ENCODE results near the gene ABI3BP.

Gene ABI3BP

DNA sequence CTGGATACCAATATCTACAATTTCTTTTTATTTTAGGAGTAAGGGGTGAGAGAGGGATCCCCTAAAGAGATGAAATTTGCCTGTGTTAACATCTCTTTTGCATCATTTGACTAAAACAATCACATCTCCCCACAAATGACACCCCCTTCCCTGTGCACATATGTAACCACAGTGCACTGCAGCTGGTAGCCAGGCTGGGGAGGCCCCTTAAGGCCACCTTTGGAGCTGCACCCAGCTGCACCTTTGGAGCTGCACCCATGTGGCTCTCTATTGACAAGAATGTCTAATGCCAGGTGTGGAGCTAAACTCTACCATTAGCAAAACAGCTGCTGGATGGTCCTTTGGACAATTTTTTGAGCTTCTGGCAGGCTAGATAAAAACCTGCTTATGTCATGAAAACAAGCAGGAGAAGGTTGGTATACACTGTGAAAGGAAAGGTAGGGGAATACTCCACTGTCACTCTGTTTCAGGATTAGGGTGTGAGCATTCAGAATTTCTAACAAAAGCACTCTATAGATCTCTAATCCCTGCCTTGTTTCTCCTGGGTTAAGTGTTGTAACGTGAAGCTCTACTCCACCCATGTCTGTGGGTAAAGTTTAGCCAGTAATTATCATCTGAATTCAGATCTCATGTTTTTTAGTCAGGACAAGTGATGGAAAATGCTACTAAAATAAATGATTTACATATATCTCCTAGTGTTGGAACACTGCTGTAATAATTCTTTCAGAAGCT lies 231.8 kb downstream of the ABI3BP start:
- DNase-seq: no peak

DNA sequence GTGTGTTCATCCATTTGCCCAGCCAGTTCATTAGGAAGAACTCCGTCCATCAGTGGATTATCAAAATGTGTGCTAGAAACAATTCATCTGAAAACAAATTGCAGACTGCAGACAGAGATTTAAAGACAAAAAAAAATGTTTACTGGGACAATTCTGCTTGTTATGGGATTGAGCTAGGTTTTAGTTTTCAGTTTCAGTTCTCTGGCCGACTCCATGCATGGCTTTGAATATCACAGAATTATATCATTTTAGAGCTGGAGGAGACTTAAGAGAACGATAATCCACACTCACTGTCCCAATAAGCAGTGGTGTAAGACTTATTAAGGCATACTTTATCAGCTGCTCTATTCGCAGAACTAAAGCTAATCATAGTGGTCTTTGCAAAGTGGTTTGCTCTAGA lies 232.8 kb downstream of the ABI3BP start:
- DNase-seq: no peak

DNA sequence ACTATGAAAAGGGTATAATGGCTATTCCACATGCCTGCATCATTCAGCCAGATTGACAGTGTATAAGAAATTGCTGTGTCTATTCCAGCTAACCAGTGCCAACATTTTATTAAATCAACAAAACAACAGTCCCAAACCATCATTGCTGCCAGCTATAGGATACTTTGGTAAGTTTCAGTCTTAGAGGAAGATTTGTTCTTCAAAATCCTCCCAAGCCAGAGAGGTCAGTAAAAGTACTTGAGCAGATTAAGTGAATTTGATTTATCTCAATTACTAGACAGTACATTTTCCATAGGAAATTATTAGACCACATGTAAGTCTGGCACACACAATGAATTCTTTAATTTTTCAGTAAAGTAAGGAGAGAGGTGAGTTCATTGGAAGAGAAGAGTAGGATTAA lies 233.3 kb downstream of the ABI3BP start:
- no peak for DNase-seq

DNA sequence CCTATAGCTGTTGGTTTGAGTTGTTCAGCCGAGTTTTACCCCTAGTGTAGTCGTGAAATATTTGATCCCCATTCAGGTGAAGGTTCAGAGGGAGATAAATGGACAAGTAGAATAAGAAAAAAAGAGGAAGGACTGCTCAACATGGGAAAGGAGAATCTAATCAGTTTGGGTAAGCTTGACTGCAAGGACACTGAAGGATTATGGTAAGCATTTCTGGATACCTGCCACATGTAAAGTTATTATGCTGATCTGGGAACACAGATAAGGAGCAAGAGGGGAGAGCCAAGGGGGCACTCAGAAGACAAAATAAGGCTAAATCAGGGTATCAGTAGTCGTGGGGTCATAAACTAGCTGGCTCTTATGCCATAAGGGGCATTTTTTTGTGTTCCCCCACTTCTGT lies 234.1 kb downstream of the ABI3BP start:
- DNase-seq: no peak

DNA sequence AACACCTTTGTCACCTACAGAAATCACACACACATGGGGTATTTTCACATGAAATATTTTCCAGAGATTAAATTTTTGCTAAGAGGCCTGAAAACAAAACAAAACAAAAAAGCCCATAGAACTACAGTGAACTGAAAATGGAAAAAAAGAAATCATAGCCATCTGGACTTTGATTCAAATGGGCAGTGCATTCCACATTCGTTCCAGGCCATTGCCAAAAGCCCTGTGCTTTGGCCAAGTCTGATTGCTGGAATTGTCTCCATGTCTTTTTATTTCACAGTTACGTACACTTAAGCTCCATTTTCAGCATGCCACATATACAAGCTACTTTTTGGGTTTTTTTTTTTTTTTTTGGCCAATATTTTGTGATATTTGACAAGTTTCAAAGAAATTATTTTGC lies 236.8 kb downstream of the ABI3BP start:
- DNase-seq: no peak

DNA sequence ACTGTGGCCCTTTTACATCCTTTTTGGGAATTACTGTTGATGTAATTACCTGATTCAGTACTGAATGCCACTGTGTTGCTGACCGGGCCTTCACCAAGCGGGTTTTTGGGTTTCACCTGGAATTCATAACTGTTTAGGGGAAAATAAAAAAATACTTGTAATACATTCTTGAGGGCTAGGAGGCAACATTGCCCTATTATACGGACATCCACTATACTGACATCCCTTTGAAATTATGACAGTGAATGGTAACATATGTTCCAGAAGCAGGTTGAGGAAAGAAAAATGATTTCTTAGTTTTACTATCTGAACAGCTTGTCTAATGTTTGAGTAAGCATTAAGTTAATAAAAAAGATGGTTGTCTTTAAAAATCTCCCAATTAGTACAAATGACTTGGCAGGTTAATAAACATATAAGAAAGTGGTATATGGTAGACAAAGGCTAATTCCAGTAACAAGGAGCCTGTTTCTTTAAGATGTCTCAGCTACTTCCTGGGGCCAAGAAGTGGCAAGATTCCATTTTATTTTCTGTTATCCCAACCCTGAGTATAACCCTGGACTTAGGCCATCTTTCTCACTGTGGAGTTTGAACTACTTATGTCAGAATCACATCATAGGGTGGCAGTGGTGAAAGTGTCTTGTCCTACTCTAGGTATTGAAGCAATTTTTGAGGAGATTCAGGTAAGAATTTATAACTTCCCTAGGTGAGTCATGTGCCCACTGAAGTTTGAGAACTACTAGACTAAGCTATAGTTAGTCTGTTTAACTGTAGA lies 238.5 kb downstream of the ABI3BP start:
- no peak for DNase-seq

DNA sequence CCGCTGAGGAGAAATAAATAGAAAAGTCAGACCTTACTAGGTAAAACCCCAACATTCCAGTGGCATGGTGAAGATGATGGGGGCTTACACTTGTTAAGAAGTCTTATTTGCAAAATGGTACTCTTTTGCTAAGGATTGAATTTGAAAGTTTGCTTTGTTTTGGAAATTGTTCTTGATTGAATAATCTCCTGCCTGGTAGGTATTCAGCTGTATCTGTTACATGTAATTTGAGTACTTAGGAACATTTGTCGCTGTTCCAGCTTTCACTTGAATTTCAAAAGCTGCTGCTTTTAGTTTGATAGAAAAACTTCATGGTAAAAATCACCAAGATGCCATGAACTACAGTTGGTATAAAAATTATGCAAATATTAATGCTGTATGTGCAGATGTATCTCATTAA lies 239.4 kb downstream of the ABI3BP start:
- no peak for DNase-seq

DNA sequence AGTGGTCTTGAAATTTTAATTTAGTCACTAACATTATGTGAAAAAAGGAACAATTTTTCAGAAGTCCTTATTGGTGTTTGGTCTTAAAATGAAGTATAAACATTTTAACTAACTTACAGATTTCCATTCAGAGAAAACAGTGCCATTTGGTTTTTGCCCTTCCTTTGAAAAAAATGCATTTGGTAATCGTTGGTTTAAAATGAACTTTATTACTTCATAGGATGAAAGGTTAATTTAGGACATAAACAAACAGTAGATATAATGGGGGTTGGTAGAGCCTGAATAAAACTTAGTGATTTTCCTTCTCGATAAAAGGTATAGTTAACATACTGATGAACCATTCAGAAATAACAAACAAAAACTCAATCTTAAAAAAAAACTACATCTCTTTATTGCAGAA lies 244.3 kb downstream of the ABI3BP start:
- DNase-seq: no peak

DNA sequence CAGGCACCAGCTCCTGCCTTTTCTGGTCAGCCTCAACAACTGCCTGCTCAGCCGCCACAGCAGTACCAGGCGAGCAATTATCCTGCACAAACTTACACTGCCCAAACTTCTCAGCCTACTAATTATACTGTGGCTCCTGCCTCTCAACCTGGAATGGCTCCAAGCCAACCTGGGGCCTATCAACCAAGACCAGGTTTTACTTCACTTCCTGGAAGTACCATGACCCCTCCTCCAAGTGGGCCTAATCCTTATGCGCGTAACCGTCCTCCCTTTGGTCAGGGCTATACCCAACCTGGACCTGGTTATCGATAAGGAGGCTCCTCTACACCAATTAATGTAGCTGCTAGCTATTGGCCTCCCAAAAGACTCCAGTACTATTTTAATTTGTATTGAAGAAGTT lies 245.0 kb downstream of the ABI3BP start:
- no peak for DNase-seq

DNA sequence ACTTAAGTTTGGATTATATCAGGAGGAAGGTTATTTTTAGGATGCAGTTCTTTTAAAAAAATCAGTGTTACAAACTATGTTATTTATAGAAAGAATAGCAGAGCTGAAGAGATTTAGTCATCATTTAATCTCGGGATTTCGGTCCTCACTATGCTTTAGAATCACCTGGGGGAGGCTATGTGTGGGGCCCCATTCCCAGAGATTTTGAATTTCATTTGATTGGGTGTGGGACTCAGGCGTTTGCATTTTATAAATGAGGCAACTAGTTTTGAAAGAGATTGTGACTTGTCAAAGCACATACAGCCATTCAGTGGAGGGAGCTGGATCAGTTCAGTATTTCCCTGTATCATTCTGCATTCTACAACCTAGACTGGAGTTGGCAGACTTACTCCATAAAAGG lies 247.1 kb downstream of the ABI3BP start:
- DNase-seq: no peak

DNA sequence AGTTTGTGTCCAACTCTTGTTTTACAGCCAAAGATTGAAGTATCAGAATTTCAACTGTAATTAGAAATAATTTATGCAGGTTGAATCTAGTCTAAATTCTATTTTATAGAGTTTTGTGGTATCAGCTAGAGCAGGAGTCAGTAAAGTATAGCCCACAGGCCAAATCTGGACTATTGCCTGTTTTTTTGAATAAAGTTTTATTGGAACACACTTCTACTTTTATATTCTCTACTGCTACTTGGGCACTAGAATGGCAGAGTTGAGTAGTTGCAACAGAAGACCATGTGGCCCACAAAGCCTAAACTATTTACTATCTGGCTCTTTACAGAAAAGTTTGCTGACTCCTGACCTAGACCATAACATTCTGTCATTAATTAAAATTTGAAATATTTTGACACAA lies 247.6 kb downstream of the ABI3BP start:
- no peak for DNase-seq

DNA sequence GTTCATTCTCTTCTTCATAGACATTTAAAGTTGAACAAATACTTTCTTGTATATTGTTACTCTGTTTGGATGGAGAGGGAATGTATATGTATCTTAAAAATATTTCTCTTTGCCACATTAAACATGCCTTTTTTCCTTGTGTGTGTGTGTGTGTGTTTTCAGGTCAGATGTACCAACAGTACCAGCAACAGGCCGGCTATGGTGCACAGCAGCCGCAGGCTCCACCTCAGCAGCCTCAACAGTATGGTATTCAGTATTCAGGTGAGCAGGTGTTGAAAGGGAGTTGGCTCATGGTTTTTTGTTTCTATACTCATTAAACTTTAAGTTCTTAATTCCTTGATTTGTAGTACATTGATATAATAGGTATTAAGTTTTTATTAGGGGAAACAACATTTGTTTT lies 248.6 kb downstream of the ABI3BP start:
- DNase-seq: no peak

DNA sequence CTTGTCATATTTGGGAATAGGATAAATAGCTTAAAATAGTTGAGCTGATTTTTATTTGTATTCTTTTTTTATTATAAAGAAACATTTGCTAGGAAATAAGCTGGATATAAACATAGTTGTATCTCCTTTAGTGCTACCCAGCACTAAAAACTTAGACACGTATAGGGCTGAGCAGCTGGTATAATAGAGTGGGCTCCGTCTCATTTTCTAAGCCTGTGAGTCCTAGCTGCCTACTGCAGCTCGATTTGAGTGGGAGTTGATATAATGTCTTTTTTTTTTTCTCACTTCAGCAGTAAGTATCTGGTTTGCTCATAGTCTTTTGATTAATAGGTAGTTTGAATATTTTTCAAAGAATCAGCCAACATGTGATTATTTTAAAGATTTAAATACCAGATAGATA lies 249.7 kb downstream of the ABI3BP start:
- no peak for DNase-seq

DNA sequence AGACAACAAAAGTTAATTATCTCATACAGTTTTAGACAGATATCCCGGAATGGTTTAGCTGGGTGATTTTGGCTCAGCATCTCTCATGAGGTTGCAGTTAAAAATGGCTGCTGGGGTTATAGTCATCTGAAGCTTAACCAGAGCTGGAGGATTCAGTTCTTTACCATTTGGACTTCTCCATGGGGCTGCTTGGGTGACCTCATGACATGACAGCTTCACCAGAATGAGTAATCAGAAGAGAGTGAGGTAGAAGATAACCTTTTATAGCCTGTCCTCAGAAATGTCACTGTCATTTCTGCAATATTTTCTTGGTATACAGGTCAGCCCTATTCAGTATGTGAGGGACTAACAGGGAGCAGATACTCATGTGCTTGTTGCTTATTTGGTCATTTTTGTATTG lies 253.0 kb downstream of the ABI3BP start:
- DNase-seq: no peak

DNA sequence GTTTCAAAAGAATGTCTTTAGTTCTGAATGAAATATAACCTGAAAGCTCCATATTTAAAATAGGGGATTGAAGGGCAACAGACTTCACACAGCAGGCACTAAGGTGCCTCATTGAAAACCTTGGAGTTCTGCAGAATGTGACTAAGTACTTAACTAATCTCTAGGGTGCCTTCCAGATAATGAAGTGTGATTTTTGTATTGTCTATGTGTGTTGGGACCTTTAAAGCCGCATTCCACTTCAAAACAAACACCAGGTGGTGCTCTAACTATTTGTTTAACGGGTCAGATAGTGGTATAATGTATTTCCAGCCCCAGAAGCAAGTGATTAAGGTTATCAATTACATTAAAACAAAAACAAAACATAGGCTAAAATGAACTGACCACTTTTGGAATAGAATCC lies 255.9 kb downstream of the ABI3BP start:
- no peak for DNase-seq

DNA sequence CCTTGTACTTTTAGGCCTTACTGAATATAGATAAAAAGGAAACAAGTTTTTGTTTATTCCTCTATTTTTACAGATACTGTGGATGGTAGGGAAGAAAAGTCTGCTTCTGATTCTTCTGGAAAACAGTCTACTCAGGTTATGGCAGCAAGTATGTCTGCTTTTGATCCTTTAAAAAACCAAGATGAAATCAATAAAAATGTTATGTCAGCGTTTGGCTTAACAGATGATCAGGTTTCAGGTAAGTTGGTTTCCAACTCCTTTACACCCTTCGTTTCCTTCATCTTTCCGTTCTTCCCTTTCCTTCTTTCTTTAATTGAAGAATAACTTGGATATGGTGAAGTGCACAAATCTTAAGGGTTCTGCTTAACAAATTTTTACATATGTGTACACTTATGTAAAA lies 260.8 kb downstream of the ABI3BP start:
- DNase-seq: no peak

DNA sequence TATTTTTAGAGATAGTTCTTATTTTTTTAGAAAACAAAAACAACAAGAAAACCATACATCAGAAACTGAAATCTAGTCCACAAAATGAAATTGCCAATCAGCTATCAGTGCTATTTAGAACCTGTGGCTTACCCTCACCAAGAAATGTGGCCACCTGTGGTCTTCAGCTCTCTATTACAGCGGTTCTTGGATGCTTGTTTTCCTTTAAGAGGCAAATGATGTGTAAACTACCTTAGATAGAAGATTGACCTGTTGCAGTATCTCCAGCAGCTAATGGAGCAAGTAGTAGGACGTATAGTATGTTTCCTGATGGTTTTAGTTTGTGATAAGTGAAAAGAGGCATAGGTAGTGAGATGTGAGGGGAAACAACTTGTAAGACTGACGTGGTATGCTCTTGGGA lies 262.7 kb downstream of the ABI3BP start:
- no peak for DNase-seq

DNA sequence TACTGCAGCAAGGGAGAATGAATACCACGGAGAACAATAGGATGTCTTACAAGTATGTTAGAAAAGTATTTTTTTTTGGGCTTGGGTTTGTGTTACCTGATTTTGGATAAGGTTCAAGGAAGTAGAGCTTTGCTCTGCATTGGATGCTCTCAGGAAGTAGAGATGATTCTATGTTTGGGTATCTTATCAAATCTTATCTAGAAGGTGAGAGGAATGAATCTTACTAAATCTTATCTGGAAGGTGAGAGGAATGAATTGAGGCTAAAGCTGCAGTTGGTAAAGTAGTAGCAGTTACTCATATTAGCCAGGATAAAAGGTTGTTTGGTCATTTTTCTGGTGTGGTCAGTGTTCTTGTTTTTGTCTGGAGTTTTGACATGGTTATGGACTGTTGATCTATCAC lies 266.5 kb downstream of the ABI3BP start:
- no peak for DNase-seq

DNA sequence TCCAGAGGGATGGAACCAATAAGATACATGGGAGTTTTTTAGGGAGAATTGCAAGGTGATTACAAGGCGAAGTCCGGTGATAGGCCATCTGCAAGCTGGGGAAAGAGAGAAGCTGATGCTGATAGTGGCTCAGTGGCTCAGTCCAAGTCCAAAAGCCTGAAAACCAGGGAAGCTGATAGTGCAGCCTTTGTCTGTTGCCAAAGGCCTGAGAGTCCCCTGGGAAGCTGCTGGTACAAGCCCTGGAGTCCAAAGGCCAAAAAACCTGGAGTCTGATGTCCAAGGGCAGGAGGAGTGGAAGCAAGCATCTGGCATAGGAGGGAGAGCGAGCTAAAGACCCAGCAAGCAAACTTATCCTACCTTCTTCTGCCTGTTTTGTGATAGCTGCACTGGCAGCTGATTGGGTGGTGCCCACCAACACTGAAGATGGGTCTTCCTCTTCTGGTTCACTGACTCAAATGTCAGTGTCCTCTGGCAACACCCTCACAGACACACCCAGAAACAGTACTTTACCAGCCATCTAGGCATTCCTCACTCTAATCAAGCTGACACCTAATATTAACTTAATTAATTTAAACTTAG lies 267.2 kb downstream of the ABI3BP start:
- DNase-seq: no peak

DNA sequence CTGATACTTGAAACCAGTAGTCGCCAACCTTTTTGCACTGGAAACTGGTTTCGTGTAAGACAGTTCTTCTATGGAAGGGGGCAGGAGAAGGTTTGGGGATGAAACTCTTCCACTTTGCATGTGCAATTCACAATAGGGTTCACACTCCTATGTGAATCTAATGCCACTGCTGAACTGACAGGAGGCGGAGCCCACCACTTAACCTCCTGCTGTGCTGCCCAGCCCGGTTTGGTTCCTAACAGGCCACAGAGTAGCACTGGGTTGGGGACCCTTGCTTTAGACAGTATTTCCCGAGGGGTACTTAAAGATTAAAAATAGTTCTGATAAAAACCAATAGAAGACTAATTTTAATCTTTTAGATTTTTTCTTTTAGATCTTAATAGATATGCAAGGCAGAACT lies 272.8 kb downstream of the ABI3BP start:
- DNase-seq: no peak

DNA sequence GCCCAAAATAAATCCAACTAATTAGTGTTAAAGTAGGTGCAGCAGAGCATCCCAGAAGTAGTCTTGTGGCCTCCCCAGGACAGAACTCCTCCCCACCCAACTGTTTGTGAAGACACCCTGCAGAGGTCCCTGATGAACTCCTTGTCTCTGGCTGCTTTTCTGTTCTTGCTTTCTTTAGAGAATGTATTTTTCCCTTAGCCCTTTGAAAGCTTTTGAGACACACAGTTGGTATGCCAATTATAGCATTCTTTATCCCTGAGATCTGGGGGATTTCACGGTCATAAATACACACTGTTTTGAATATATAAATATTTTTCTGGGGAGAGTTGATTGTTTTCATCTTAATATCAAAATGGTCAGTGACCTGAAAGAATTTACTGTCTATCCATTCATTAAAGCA lies 274.1 kb downstream of the ABI3BP start:
- no peak for DNase-seq

DNA sequence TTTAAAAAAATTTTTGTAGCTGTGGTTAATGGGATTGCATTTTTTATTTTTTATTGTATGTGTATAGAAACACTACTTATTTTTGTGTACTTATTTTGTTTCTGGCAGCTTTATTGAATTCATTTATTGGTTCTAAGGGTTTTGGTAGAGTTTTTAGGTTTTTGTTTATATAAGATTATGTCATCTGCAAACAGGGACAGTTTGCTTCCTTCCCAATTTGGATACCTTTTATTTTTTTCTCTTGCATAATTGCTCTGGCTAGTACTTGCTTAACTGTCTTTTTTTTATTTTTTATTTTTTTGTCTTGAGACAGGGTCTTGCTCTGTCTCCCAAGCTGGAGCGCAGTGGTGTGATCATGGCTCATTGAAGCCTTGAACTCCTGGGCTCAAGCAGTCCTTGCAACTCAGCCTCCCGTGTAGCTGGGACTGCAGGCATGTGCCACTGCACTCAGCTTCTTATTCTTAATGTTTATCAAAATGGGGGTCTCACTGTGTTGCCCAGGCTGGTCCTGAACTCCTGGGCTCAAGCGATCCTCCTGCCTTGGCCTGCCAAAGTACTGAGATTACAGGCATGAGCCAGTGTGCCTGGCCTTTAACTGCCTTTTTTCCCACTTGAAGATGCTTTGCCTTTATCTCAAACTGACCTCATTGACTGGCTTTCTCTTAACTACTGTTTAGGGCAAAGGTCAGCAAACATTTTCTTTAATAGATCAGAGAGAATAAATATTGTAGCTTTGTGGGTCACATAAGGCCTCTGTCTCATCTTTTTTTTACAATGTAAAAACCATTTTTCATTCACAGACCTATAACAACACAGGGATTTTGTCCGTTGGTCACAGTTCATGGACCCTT lies 275.4 kb downstream of the ABI3BP start:
- DNase-seq: no peak

DNA sequence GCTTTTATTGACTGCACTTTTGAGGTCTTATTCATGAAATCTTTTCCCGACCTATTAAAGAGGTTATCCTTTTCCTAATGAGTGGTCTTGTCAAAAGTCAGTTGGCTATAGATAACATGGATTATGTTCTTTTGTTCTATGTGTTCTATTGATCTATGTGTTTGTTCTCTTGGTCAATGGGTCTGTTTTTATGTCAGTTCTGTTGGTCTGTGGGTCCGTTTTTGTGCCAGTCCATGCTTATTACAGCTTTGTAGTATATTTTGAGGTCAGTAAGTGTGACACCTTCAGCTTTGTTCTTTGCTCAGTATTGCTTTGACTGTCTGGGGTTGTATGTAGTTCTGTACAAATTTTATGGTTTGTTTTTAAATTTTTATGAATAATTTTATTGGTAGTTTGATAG lies 276.2 kb downstream of the ABI3BP start:
- DNase-seq: no peak

Data from central memory CD4-positive, alpha-beta T cell (primary cell).